ENCODE data around the gene LRCH1. TPM values are rescaled to one million over a fixed set of nuclear protein-coding genes. Genes with fewer than 3 reads are reported as not detected.

LRCH1 gene
- polyA plus RNA-seq, 1 donor (not counting 4 experiments of a cell fraction or from before 2014, with no cell fraction given), result 16.2 TPM

GRCh38 chr13:46527237-46527636 lies 25.7 kb upstream of the LRCH1 start:
- H3K4me2 ChIP-seq (ENCODE audit: control insufficient read depth, extremely low read depth, insufficient read depth, low read depth, low read length), result no peak overlapping the region
- H3K79me2 ChIP-seq (ENCODE audit: control insufficient read depth, insufficient read depth, low read length), result no peaks in the 10 kb centered on the region
- FAIRE-seq (peak; percentile 60), DNase-seq (ENCODE audit: low read depth, low spot score) (no peak)
- no peaks in the 10 kb centered on the region for H3K4me1 ChIP-seq (ENCODE audit: control insufficient read depth, extremely low read depth, insufficient read depth, low read length)
- H3K36me3 ChIP-seq (ENCODE audit: control insufficient read depth in 2 of 2, extremely low read depth in 1 of 2, insufficient read depth in 2 of 2, low read length in 2 of 2), result no peaks in the 10 kb centered on the region
- H3K9me3 ChIP-seq (ENCODE audit: control insufficient read depth, low read depth, low read length), result no peaks in the 10 kb centered on the region
- H4K20me1 ChIP-seq (ENCODE audit: control insufficient read depth, extremely low read depth, insufficient read depth, low read length), result no peaks in the 10 kb centered on the region
- no peak overlapping the region for H3K9ac ChIP-seq (ENCODE audit: control insufficient read depth, extremely low read depth, insufficient read depth, low read length)
- H3K4me3 ChIP-seq (ENCODE audit: control insufficient read depth in 2 of 3, extremely low read depth in 1 of 3, insufficient read depth in 2 of 3, low read depth in 1 of 3, low read length in 3 of 3), result no peak overlapping the region
- no peak overlapping the region for H2AFZ ChIP-seq (ENCODE audit: control insufficient read depth, low read length)
- H3K27me3 ChIP-seq (ENCODE audit: control insufficient read depth, extremely low read depth, insufficient read depth, low read length), result peaks cover 33% of the 10 kb centered on the region
- no peak overlapping the region for H3K27ac ChIP-seq (ENCODE audit: control insufficient read depth, insufficient read depth, low read length)
- TF ChIP-seq EZH2 (IDR thresholded peaks at IDR 0.05; ENCODE audit: low read length) (no peak), CTCF (optimal IDR thresholded peaks at IDR 0.05 in 1 of 3, IDR thresholded peaks at IDR 0.05 in 1 of 3, conservative IDR thresholded peaks at IDR 0.05 in 1 of 3; ENCODE audit: extremely low read depth in 1 of 3, insufficient read depth in 2 of 3, low read length in 3 of 3) (no peak)
- H3K9me1 ChIP-seq (ENCODE audit: control insufficient read depth, extremely low read depth, insufficient read depth, low read length), result no peaks in the 10 kb centered on the region
- dilution Hi-C loops (cut with MboI; ENCODE audit: extremely low pct_ligation_motif_present, low sequenced_read_pairs), result no loop called here

- Histone ChIP-seq H3K79me2 (ENCODE audit: control insufficient read depth, insufficient read depth, low read length) (no peaks in the 10 kb centered on the region), H3K4me1 (ENCODE audit: control insufficient read depth, extremely low read depth, insufficient read depth, low read length) (no peaks in the 10 kb centered on the region), H3K9me1 (ENCODE audit: control insufficient read depth, extremely low read depth, insufficient read depth, low read length) (no peaks in the 10 kb centered on the region), H4K20me1 (ENCODE audit: control insufficient read depth, extremely low read depth, insufficient read depth, low read length) (no peaks in the 10 kb centered on the region), H3K9ac (ENCODE audit: control insufficient read depth, extremely low read depth, insufficient read depth, low read length) (no peak overlapping the region), H3K4me2 (ENCODE audit: control insufficient read depth, extremely low read depth, insufficient read depth, low read depth, low read length) (no peak overlapping the region), H2AFZ (ENCODE audit: control insufficient read depth, low read length) (no peak overlapping the region), H3K36me3 (ENCODE audit: control insufficient read depth in 2 of 2, extremely low read depth in 1 of 2, insufficient read depth in 2 of 2, low read length in 2 of 2) (no peaks in the 10 kb centered on the region), H3K9me3 (ENCODE audit: control insufficient read depth, low read depth, low read length) (no peaks in the 10 kb centered on the region), H3K4me3 (ENCODE audit: control insufficient read depth in 2 of 3, extremely low read depth in 1 of 3, insufficient read depth in 2 of 3, low read depth in 1 of 3, low read length in 3 of 3) (no peak overlapping the region), H3K27me3 (ENCODE audit: control insufficient read depth, extremely low read depth, insufficient read depth, low read length) (peaks cover 28% of the 10 kb centered on the region), H3K27ac (ENCODE audit: control insufficient read depth, insufficient read depth, low read length) (no peak overlapping the region)
- FAIRE-seq (peak; percentile 13), DNase-seq (ENCODE audit: low read depth, low spot score) (no peak)
- dilution Hi-C loops (cut with MboI; ENCODE audit: extremely low pct_ligation_motif_present, low sequenced_read_pairs), result no loop called here
- TF ChIP-seq EZH2 (IDR thresholded peaks at IDR 0.05; ENCODE audit: low read length) (no peak), CTCF (optimal IDR thresholded peaks at IDR 0.05 in 1 of 3, IDR thresholded peaks at IDR 0.05 in 1 of 3, conservative IDR thresholded peaks at IDR 0.05 in 1 of 3; ENCODE audit: extremely low read depth in 1 of 3, insufficient read depth in 2 of 3, low read length in 3 of 3) (no peak)
These were observed 23.6 kb upstream of the LRCH1 start for GRCh38 chr13:46529216-46529919.
